AG04450 (cell line): ENCODE results near the gene RUBCNL. TPM values are rescaled to one million over a fixed set of nuclear protein-coding genes. Genes with fewer than 3 reads are reported as not detected.

Source experiments
- CTCF ChIA-PET: fragments of 300-600, 350-600 bp; formaldehyde crosslinking; extraction: SDS; loops from one replicate; lab custom pipeline; 2022; ENCODE audit warnings: antibody characterized with exemption, inconsistent platforms; lab: Charles Lee
- POLR2A ChIA-PET: fragments of 350-600 bp; formaldehyde crosslinking; extraction: SDS; loops from one replicate; lab custom pipeline; 2021; ENCODE audit warnings: antibody characterized with exemption, inconsistent platforms; lab: Yijun Ruan, JAX
- DNase-seq: peaks from one replicate; pipeline ENCODE4 v3.0.0-alpha.2; 2011; ENCODE audit warnings: low read depth, low spot score
- H3K27ac ChIP-seq: one replicate; pipeline ENCODE4 v1.5.1; 2012; ENCODE audit warnings: low read depth, low read length, control low read depth
- H3K27me3 ChIP-seq: one replicate; pipeline ENCODE4 v1.6.0; 2012; ENCODE audit warnings: low read length; ENCODE audit not compliant: control insufficient read depth, insufficient read depth
- H3K4me3 ChIP-seq: 2 replicates; pipeline ENCODE4 v1.5.1; 2011; ENCODE audit warnings: mild to moderate bottlenecking, low read depth, low read length, control low read depth
- H3K9me3 ChIP-seq: 2 replicates; pipeline ENCODE4 v1.5.1; 2012; ENCODE audit warnings: low read length; ENCODE audit not compliant: control insufficient read depth, insufficient read depth
- CTCF ChIP-seq: IDR thresholded peaks from 2 replicates; pipeline ENCODE4 v1.5.1; 2011; ENCODE audit warnings: low read depth, low read length, control low read depth, inconsistent platforms
- polyA plus RNA-seq: library from polyadenylated mRNA; depleted of rRNA; stranded (reverse); fragments of >200 nt; gene quantifications from 2 replicates; pipeline ENCODE4 v1.2.3, GENCODE V29; 2011

Gene RUBCNL
- polyA plus RNA-seq, 1 experiment, result not detected

GRCh38 chr13:46304546-46304945 is 82.5 kb downstream of the RUBCNL start:
- POLR2A ChIA-PET, result no interaction called here
- no peaks in the 10 kb centered on the region for H3K9me3 ChIP-seq
- DNase-seq, result no peak

GRCh38 chr13:46303742-46304385 is 83.2 kb downstream of the RUBCNL start:
- POLR2A ChIA-PET, result no interaction called here

More at GRCh38 chr13:46304546-46304945, 82.5 kb downstream of the RUBCNL start:
- CTCF ChIA-PET, result no interaction called here
- Histone ChIP-seq H3K27me3 (peaks cover 2% of the 10 kb centered on the region), H3K27ac (no peak overlapping the region), H3K4me3 (no peak overlapping the region)
- TF ChIP-seq CTCF, result no peak

GRCh38 chr13:46297361-46297811 is 89.7 kb downstream of the RUBCNL start:
- H3K27me3 ChIP-seq, result peaks cover 3% of the 10 kb centered on the region
- CTCF ChIA-PET, result interaction anchor here (1.5 kb wide), 1 partner anchor 24 kb away, joined by 6 read pairs; no protein-coding TSS in a partner anchor
- DNase-seq, result no peak
- POLR2A ChIA-PET, result no interaction called here
- H3K27ac ChIP-seq, result peak overlapping the region; percentile 63
- H3K9me3 ChIP-seq, result no peaks in the 10 kb centered on the region
- no peak overlapping the region for H3K4me3 ChIP-seq
- TF ChIP-seq CTCF, result no peak

More at GRCh38 chr13:46303742-46304385, 83.2 kb downstream of the RUBCNL start:
- Histone ChIP-seq H3K27me3 (peaks cover 2% of the 10 kb centered on the region), H3K9me3 (no peaks in the 10 kb centered on the region), H3K27ac (no peak overlapping the region), H3K4me3 (no peak overlapping the region)
- DNase-seq, result no peak
- TF ChIP-seq CTCF, result no peak
- CTCF ChIA-PET, result no interaction called here

GRCh38 chr13:46296921-46297320 is 90.1 kb downstream of the RUBCNL start:
- TF ChIP-seq CTCF, result no peak
- CTCF ChIA-PET, result interaction anchor here (1.5 kb wide), 1 partner anchor 25 kb away, joined by 6 read pairs; no protein-coding TSS in a partner anchor
- H3K27ac ChIP-seq, result peak overlapping the region; percentile 63
- peaks cover 3% of the 10 kb centered on the region for H3K27me3 ChIP-seq
- H3K9me3 ChIP-seq, result no peaks in the 10 kb centered on the region
- no peak overlapping the region for H3K4me3 ChIP-seq
- DNase-seq, result peak; percentile 24
- POLR2A ChIA-PET, result no interaction called here

- ChIA-PET POLR2A (no interaction called here), CTCF (interaction anchor here (0.7 to 1.5 kb wide), 2 partner anchors 25 kb away, joined by 3 to 6 read pairs; no protein-coding TSS in a partner anchor)
- Histone ChIP-seq H3K4me3 (no peak overlapping the region), H3K9me3 (no peaks in the 10 kb centered on the region), H3K27me3 (peaks cover 3% of the 10 kb centered on the region), H3K27ac (peak overlapping the region; percentile 92)
- TF ChIP-seq CTCF, result no peak
- peak; percentile 49 for DNase-seq
Measured at GRCh38 chr13:46296115-46296822, 90.8 kb downstream of the RUBCNL start.
